Cardiac muscle cell (in vitro differentiated cells and primary cell): ENCODE results near the gene NSUN6. TPM values are rescaled to one million over a fixed set of nuclear protein-coding genes. Genes with fewer than 3 reads are reported as not detected.
A peak's percentile ranks its signal among the peaks of the same experiment; 100 is the strongest.

Experiments used
- DNase-seq, 2 donors: peaks; one replicate each; pipeline versions ENCODE4 v3.0.0 to v3.0.0-alpha.2; 2010 to 2017; ENCODE audit warnings: low read depth in 1 of 2, low spot score in 1 of 2
- H3K27ac ChIP-seq: fragments of 200-600 bp; sonication (generic); 2 replicates; pipeline ENCODE4 v1.5.1; 2016
- H3K27me3 ChIP-seq: fragments of 200-600 bp; sonication (generic); 2 replicates; pipeline ENCODE4 v1.6.0; 2016; ENCODE audit warnings: control low read depth
- H3K36me3 ChIP-seq: fragments of 200-600 bp; sonication (generic); 2 replicates; pipeline ENCODE4 v1.5.1; 2016; ENCODE audit warnings: control low read depth
- H3K4me1 ChIP-seq: fragments of 200-600 bp; sonication (generic); 2 replicates; pipeline ENCODE4 v1.8.1; 2017; ENCODE audit warnings: low read depth, mild to moderate bottlenecking, mixed run types
- H3K4me3 ChIP-seq: fragments of 200-600 bp; sonication (generic); 2 replicates; pipeline ENCODE4 v1.5.1; 2016; ENCODE audit warnings: mild to moderate bottlenecking
- H3K9me3 ChIP-seq: fragments of 200-600 bp; sonication (generic); 2 replicates; pipeline ENCODE4 v1.5.1; 2017; ENCODE audit warnings: low read depth, mild to moderate bottlenecking, control low read depth
- polyA plus RNA-seq: library from polyadenylated mRNA; unstranded; fragments of >200 nt; fragmentation: Nextera tagmentation; extraction: Ambion mirVana; gene quantifications from 2 replicates; pipeline ENCODE4 v1.2.1, GENCODE V29; 2016
- total RNA-seq: library from RNA; depleted of rRNA; stranded (reverse); fragments of >200 nt; gene quantifications from 2 replicates; pipeline ENCODE4 v1.2.3, GENCODE V29; 2016
- TF ChIP-seq, protein P1 (sequence below): IDR thresholded peaks from 2 replicates; pipeline ENCODE4 v1.5.1; 2012; ENCODE audit warnings: low read depth, mild to moderate bottlenecking, low read length

NSUN6 gene
- total and polyA plus RNA-seq, 2 experiments from 2014 or later: 11.4 to 15.4 TPM

DNA sequence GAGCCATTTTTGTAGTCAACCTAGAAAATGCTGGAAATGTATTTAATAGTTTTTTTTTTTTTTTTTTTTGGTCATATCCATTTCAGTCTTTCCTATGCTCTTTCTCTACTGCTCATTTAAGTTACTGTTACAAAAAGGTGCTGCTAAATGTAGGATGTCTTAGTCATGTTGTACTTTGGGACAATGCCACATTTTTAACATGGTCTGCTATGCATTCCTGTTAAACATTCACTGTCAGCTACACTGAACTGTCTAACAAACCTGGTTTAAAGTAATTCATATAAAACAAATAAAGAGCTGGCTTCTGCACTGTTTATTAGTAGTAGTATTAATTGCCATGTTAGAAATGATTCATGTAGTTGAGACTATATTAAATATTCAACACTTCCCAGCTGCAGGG, 108.6 kb downstream of the NSUN6 start:
- Histone ChIP-seq H3K36me3 (peaks cover 32% of the 10 kb centered on the region), H3K27ac (peak overlapping the region; percentile 49), H3K4me3 (no peak overlapping the region), H3K9me3 (no peaks in the 10 kb centered on the region), H3K27me3 (no peaks in the 10 kb centered on the region), H3K4me1 (no peaks in the 10 kb centered on the region)
- TF ChIP-seq, protein P1, sequence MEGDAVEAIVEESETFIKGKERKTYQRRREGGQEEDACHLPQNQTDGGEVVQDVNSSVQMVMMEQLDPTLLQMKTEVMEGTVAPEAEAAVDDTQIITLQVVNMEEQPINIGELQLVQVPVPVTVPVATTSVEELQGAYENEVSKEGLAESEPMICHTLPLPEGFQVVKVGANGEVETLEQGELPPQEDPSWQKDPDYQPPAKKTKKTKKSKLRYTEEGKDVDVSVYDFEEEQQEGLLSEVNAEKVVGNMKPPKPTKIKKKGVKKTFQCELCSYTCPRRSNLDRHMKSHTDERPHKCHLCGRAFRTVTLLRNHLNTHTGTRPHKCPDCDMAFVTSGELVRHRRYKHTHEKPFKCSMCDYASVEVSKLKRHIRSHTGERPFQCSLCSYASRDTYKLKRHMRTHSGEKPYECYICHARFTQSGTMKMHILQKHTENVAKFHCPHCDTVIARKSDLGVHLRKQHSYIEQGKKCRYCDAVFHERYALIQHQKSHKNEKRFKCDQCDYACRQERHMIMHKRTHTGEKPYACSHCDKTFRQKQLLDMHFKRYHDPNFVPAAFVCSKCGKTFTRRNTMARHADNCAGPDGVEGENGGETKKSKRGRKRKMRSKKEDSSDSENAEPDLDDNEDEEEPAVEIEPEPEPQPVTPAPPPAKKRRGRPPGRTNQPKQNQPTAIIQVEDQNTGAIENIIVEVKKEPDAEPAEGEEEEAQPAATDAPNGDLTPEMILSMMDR: no peak
- DNase-seq: peak in 1 of 2 donors; percentile 47

DNA sequence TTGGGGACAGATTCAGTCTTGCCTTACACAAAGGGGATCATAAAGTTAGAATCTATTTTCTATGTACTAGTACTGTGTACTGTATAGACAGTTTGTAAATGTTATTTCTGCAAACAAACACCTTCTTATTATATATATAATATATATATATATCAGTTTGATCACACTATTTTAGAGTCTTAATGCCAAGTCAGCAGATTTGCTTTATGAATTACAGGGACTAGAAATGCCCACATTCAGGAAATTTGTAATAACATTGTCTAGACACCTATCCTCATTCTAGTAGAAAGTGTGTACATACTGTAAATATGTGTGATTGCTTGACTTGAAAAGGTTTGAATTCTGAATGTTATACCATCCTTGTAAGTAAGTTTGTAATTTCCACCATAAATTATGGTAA, 111.2 kb downstream of the NSUN6 start:
- Histone ChIP-seq H3K4me3 (no peak overlapping the region), H3K9me3 (no peaks in the 10 kb centered on the region), H3K36me3 (peaks cover 53% of the 10 kb centered on the region), H3K27me3 (no peaks in the 10 kb centered on the region), H3K27ac (no peak overlapping the region), H3K4me1 (no peaks in the 10 kb centered on the region)
- TF ChIP-seq, protein P1: no peak
- DNase-seq: no peak

GRCh38 chr10:18539335-18539734, 112.1 kb downstream of the NSUN6 start:
- DNase-seq: no peak
- H3K9me3 ChIP-seq: no peaks in the 10 kb centered on the region

DNA sequence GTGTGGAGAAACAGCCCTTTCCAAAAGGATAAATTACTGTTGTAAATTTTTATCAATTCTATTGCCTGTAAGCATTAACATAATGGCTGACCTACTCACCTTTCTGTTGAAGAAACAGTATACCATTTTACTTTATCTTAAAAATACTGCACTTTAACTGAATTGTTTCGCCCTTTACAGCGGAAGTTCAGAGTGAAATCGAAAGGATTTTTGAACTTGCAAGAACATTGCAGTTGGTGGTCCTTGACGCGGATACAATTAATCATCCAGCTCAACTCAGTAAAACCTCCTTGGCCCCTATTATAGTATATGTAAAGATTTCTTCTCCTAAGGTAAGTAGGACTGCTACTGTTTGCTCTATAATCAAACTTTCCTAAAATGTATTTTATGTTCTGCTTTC, 117.5 kb downstream of the NSUN6 start:
- H3K4me1 ChIP-seq: no peaks in the 10 kb centered on the region
- no peaks in the 10 kb centered on the region for H3K27me3 ChIP-seq
- peak overlapping the region; percentile 3 for H3K27ac ChIP-seq
- no peak for DNase-seq
- H3K4me3 ChIP-seq: no peak overlapping the region
- peaks cover 50% of the 10 kb centered on the region for H3K36me3 ChIP-seq
- H3K9me3 ChIP-seq: no peaks in the 10 kb centered on the region
- TF ChIP-seq, protein P1: no peak

More at GRCh38 chr10:18539335-18539734, 112.1 kb downstream of the NSUN6 start:
- H3K4me3 ChIP-seq: no peak overlapping the region
- TF ChIP-seq, protein P1: no peak
- peak overlapping the region; percentile 7 for H3K27ac ChIP-seq
- H3K4me1 ChIP-seq: no peaks in the 10 kb centered on the region
- no peaks in the 10 kb centered on the region for H3K27me3 ChIP-seq
- H3K36me3 ChIP-seq: peaks cover 62% of the 10 kb centered on the region

GRCh38 chr10:18532881-18533535, 118.4 kb downstream of the NSUN6 start:
- H3K27me3 ChIP-seq: no peaks in the 10 kb centered on the region
- DNase-seq: no peak
- H3K4me3 ChIP-seq: no peak overlapping the region
- peak overlapping the region; percentile 3 for H3K27ac ChIP-seq
- peaks cover 45% of the 10 kb centered on the region for H3K36me3 ChIP-seq
- H3K9me3 ChIP-seq: no peaks in the 10 kb centered on the region
- TF ChIP-seq, protein P1: no peak
- H3K4me1 ChIP-seq: no peaks in the 10 kb centered on the region
